ENCODE measurements around the gene ZNRF3. TPM values are rescaled to one million over a fixed set of nuclear protein-coding genes. Genes with fewer than 3 reads are reported as not detected.

Gene ZNRF3
- polyA plus RNA-seq, 1 of the 3 experiments (the other 2 are of a cell fraction), result 4.2 TPM

DNA sequence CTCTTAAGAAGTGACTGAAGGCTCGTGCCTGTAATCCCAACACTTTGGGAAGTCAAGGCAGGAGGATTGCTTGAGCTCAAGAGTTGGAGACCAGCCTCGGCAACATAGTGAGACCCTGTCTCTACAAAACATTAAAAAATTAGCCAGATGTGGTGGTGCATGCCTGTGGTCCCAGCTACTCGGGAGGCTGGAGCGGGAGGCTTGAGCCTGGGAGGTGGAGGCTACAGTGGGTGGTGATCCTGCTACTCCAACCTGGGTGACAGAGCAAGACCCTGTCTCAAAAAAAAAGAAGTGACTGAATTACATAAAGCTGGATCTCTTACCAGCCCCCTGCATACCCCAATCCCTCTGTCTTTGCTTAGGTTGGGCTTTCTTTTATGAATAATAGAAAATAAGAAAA, 120.2 kb downstream of the ZNRF3 start:
- TF ChIP-seq USF1 (IDR thresholded peaks at IDR 0.05; ENCODE audit: borderline replicate concordance, low read depth), result no peak
- no peak for TF ChIP-seq FOSL2 (IDR thresholded peaks at IDR 0.05; ENCODE audit: borderline replicate concordance, low read depth)
- TF ChIP-seq TEAD4 (IDR thresholded peaks at IDR 0.05; ENCODE audit: borderline replicate concordance, insufficient read depth), result no peak
- TF ChIP-seq, protein P1, sequence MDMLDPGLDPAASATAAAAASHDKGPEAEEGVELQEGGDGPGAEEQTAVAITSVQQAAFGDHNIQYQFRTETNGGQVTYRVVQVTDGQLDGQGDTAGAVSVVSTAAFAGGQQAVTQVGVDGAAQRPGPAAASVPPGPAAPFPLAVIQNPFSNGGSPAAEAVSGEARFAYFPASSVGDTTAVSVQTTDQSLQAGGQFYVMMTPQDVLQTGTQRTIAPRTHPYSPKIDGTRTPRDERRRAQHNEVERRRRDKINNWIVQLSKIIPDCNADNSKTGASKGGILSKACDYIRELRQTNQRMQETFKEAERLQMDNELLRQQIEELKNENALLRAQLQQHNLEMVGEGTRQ (IDR thresholded peaks at IDR 0.05; ENCODE audit: borderline replicate concordance, low read depth, low read length), result no peak
- no peak for TF ChIP-seq CTCF (IDR thresholded peaks at IDR 0.05)
- no peak for TF ChIP-seq SIN3A (IDR thresholded peaks at IDR 0.05; ENCODE audit: borderline replicate concordance, low read depth, low read length)
- TF ChIP-seq FOXM1 (IDR thresholded peaks at IDR 0.05; ENCODE audit: low read depth), result no peak
- no peak for TF ChIP-seq ZBTB33 (IDR thresholded peaks at IDR 0.05; ENCODE audit: borderline replicate concordance, low read depth)
- TF ChIP-seq, protein P2, sequence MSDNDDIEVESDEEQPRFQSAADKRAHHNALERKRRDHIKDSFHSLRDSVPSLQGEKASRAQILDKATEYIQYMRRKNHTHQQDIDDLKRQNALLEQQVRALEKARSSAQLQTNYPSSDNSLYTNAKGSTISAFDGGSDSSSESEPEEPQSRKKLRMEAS (IDR thresholded peaks at IDR 0.05; ENCODE audit: low read depth), result no peak
- TF ChIP-seq TAF1 (IDR thresholded peaks at IDR 0.05; ENCODE audit: borderline replicate concordance, low read depth, low read length), result no peak
- no peak for TF ChIP-seq JUND (IDR thresholded peaks at IDR 0.05)
- TF ChIP-seq RXRA (IDR thresholded peaks at IDR 0.05; ENCODE audit: borderline replicate concordance, low read depth), result no peak
- TF ChIP-seq PBX3 (IDR thresholded peaks at IDR 0.05), result no peak
- TF ChIP-seq NRF1 (IDR thresholded peaks at IDR 0.05; ENCODE audit: low read depth, low read length), result no peak
- no peak for TF ChIP-seq RAD21 (IDR thresholded peaks at IDR 0.05; ENCODE audit: low read length)
- TF ChIP-seq TCF12 (IDR thresholded peaks at IDR 0.05), result no peak
- TF ChIP-seq, protein P3, sequence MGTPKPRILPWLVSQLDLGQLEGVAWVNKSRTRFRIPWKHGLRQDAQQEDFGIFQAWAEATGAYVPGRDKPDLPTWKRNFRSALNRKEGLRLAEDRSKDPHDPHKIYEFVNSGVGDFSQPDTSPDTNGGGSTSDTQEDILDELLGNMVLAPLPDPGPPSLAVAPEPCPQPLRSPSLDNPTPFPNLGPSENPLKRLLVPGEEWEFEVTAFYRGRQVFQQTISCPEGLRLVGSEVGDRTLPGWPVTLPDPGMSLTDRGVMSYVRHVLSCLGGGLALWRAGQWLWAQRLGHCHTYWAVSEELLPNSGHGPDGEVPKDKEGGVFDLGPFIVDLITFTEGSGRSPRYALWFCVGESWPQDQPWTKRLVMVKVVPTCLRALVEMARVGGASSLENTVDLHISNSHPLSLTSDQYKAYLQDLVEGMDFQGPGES (IDR thresholded peaks at IDR 0.05; ENCODE audit: low read depth, low read length), result no peak
- no peak for TF ChIP-seq CHD2 (IDR thresholded peaks at IDR 0.05; ENCODE audit: low read length, partially characterized antibody)
- TF ChIP-seq RFX5 (IDR thresholded peaks at IDR 0.05; ENCODE audit: low read length), result no peak
- no peak for TF ChIP-seq EP300 (IDR thresholded peaks at IDR 0.05; ENCODE audit: borderline replicate concordance in 1 of 2, low read depth in 1 of 2, low read length in 1 of 2)
- H3F3A ChIP-seq (replicated peaks; ENCODE audit: insufficient read depth), result peaks cover 3% of the 10 kb centered on the region
- ChIA-PET CTCF (interaction anchor here (1.2 kb wide), 1 partner anchor 37 kb away, joined by 4 read pairs; no protein-coding TSS in a partner anchor), POLR2A (no interaction called here)
- no peak overlapping the region for H2AFZ ChIP-seq (ENCODE audit: low read depth)
- H3K27ac ChIP-seq (ENCODE audit: low read depth in 2 of 2, low read length in 1 of 2), result no peak overlapping the region
- H3K27me3 ChIP-seq (ENCODE audit: insufficient read depth), result no peaks in the 10 kb centered on the region
- DNase-seq, result no peak
- WGBS (ENCODE audit: low lambda C conversion rate), result 94% methylated on average over 4 of the region's 4 CpGs
- no peak overlapping the region for H3K9ac ChIP-seq
- no peaks in the 10 kb centered on the region for H3K9me2 ChIP-seq
- H4K20me1 ChIP-seq (ENCODE audit: insufficient read depth), result no peaks in the 10 kb centered on the region
- no peak overlapping the region for H3K4me3 ChIP-seq (ENCODE audit: low read depth in 2 of 2, low read length in 1 of 2)
- H3K9me3 ChIP-seq, result no peaks in the 10 kb centered on the region
- H3K4me2 ChIP-seq, result no peak overlapping the region
- H3K36me3 ChIP-seq (replicated peaks in 1 of 2; ENCODE audit: control insufficient read depth in 1 of 2, insufficient read depth in 2 of 2, low read length in 1 of 2), result no peaks in the 10 kb centered on the region
- H3K79me2 ChIP-seq (ENCODE audit: insufficient read depth), result no peaks in the 10 kb centered on the region
- H3K4me1 ChIP-seq (ENCODE audit: control insufficient read depth in 1 of 2, insufficient read depth in 2 of 2, low read depth in 1 of 2, low read length in 1 of 2), result peaks cover 0 to 4% of the 10 kb centered on the region in 2 experiments; a peak in 2 of 4 replicates

Data from SK-N-SH (cell line).